ENCODE data around the gene SLC43A2.

GRCh38 chr17:1644493-1645206 is 16.0 kb upstream of the SLC43A2 start:
- TF ChIP-seq POLR2A (IDR thresholded peaks at IDR 0.05), result no peak
- no peak for TF ChIP-seq CTCF (IDR thresholded peaks at IDR 0.05)
